K562 (cell line): ENCODE data around the gene ID1. TPM values are rescaled to one million over a fixed set of nuclear protein-coding genes. Genes with fewer than 3 reads are reported as not detected.

ENCODE experiments used
- ATAC-seq: fragments of 200-7000 bp; cut with Tn5 transposase; 3 replicates; pipeline ENCODE4 v1.9.1; 2020; ENCODE audit warnings: moderate library complexity
- BruUV-seq: library from RNA; stranded (reverse); fragments of 400-500 nt; replicated peaks from 2 replicates; lab custom pipeline; 2021; lab: Mats Ljungman, UMichigan
- CTCF ChIA-PET: fragments of 300-600 bp; formaldehyde crosslinking; extraction: SDS; loops from one replicate; lab custom pipeline; 2021; ENCODE audit warnings: low intra/inter-chr PET ratio; lab: Yijun Ruan, JAX
- POLR2A ChIA-PET: fragments of 300-600, 350-650 bp; sonication (Branson Sonifier 250); formaldehyde crosslinking; extraction: SDS; loops from one replicate; lab custom pipeline; 2021; ENCODE audit warnings: antibody characterized with exemption, inconsistent platforms; lab: Yijun Ruan, JAX
- DNase-seq, 4 experiments: peaks; one replicate each; pipeline versions ENCODE4 v3.0.0 to v3.0.0-alpha.2; 2011 to 2018; ENCODE audit warnings: low spot score in 3 of 4, mixed read lengths in 3 of 4; ENCODE audit errors: extremely low read depth in 1 of 4
- FAIRE-seq: peaks from 2 replicates; lab custom pipeline; 2011; peaks lifted over from hg19 to GRCh38; lab: Jason Lieb, UNC
- H2AFZ ChIP-seq: 2 replicates; pipeline ENCODE4 v1.6.0; 2011; ENCODE audit warnings: low read depth, low read length, control low read depth, inconsistent platforms
- H3K27ac ChIP-seq: fragments of 200-600 bp; 3 replicates; pipeline ENCODE4 v1.8.0; 2011; ENCODE audit warnings: low read depth, mild to moderate bottlenecking, control low read depth, inconsistent platforms, low read length, moderate library complexity, mixed read lengths; ENCODE audit errors: extremely low read depth
- H3K27me3 ChIP-seq, 2 experiments: fragments of 300-600 bp in 1 of 2; 2 replicates in 1 of 2; 3 replicates in 1 of 2; pipeline versions ENCODE4 v1.6.0 to v1.8.0; 2011; ENCODE audit warnings: inconsistent platforms in 2 of 2, low read length in 2 of 2, mild to moderate bottlenecking in 1 of 2, mixed read lengths in 1 of 2, moderate library complexity in 1 of 2; ENCODE audit not compliant: control insufficient read depth in 2 of 2, insufficient read depth in 2 of 2
- H3K36me3 ChIP-seq: fragments of 300-600 bp; 3 replicates; pipeline ENCODE4 v1.8.0; 2011; ENCODE audit warnings: mild to moderate bottlenecking, low read length, inconsistent platforms; ENCODE audit not compliant: control insufficient read depth, insufficient read depth
- H3K4me1 ChIP-seq, 2 experiments: fragments of 200-600 bp in 1 of 2; replicated peaks in 1 of 2; 2 replicates in 1 of 2; 3 replicates in 1 of 2; pipeline versions ENCODE4 v1.5.1 to v1.8.0; 2011; ENCODE audit warnings: inconsistent platforms in 2 of 2, low read length in 2 of 2, mild to moderate bottlenecking in 1 of 2, mixed read lengths in 1 of 2, moderate library complexity in 1 of 2; ENCODE audit not compliant: control insufficient read depth in 2 of 2, insufficient read depth in 2 of 2
- H3K4me2 ChIP-seq: 2 replicates; pipeline ENCODE4 v1.6.1; 2011; ENCODE audit warnings: low read length, control low read depth, inconsistent platforms, mixed read lengths; ENCODE audit not compliant: insufficient read depth
- H3K4me3 ChIP-seq: fragments of 200-600 bp; sonication (generic), shearing (Covaris generic); 2 replicates; pipeline ENCODE4 v1.5.1; 2016; ENCODE audit warnings: control low read depth, inconsistent platforms
- H3K79me2 ChIP-seq: fragments of 200-600 bp; 3 replicates; pipeline ENCODE4 v1.8.0; 2011; ENCODE audit warnings: low read length, inconsistent platforms; ENCODE audit not compliant: control insufficient read depth, insufficient read depth
- H3K9ac ChIP-seq, 2 experiments: 2 replicates each; pipeline versions ENCODE4 v1.6.0 to v1.6.1; 2011; ENCODE audit warnings: low read depth in 2 of 2, low read length in 2 of 2, control low read depth in 1 of 2, inconsistent platforms in 1 of 2, mild to moderate bottlenecking in 1 of 2, mixed read lengths in 1 of 2; ENCODE audit not compliant: insufficient read depth in 1 of 2
- H3K9me1 ChIP-seq: one replicate; pipeline ENCODE4 v1.6.0; 2011; ENCODE audit warnings: inconsistent platforms, mild to moderate bottlenecking, low read length, moderate library complexity; ENCODE audit not compliant: control insufficient read depth, insufficient read depth
- H3K9me3 ChIP-seq: replicated peaks from 2 replicates; pipeline ENCODE4 v1.5.1; 2011; ENCODE audit warnings: low read depth, low read length, inconsistent platforms; ENCODE audit not compliant: control insufficient read depth, insufficient read depth
- H4K20me1 ChIP-seq: replicated peaks from 2 replicates; pipeline ENCODE4 v1.6.1; 2011; ENCODE audit warnings: low read length, inconsistent platforms, mixed read lengths; ENCODE audit not compliant: control insufficient read depth, insufficient read depth
- ARID2 ChIP-seq: fragments of 450-650 bp; IDR thresholded peaks from 2 replicates; pipeline ENCODE4 v1.6.1; 2017; ENCODE audit warnings: antibody characterized with exemption, mild to moderate bottlenecking
- KLF13 ChIP-seq: fragments of 450-650 bp; IDR thresholded peaks from 2 replicates; pipeline ENCODE4 v1.6.1; 2016; ENCODE audit warnings: missing genetic modification characterization, low read depth, mild to moderate bottlenecking, missing compliant biosample characterization, moderate library complexity, borderline replicate concordance
- NCOA4 ChIP-seq: fragments of 450-650 bp; IDR thresholded peaks from 2 replicates; pipeline ENCODE4 v1.6.1; 2018; ENCODE audit warnings: mild to moderate bottlenecking; ENCODE audit not compliant: partially characterized antibody
- RBM14 ChIP-seq: fragments of 200-400 bp; formaldehyde crosslinking; IDR thresholded peaks from 2 replicates; pipeline ENCODE4 v1.6.1; 2018; ENCODE audit warnings: low read depth, mild to moderate bottlenecking, low read length, moderate library complexity, borderline replicate concordance; ENCODE audit not compliant: insufficient read depth
- TAF15 ChIP-seq: fragments of 200-400 bp; formaldehyde crosslinking; IDR thresholded peaks from 2 replicates; pipeline ENCODE4 v1.6.1; 2017; ENCODE audit warnings: mild to moderate bottlenecking, low read depth, low read length, moderate library complexity
- TEAD4 ChIP-seq, 2 experiments: sonication (generic) in 1 of 2; formaldehyde crosslinking in 1 of 2; IDR thresholded peaks; 2 replicates each; pipeline versions ENCODE4 v1.6.1 to v1.8.0; 2012 to 2022; ENCODE audit warnings: borderline replicate concordance in 1 of 2, inconsistent platforms in 1 of 2, low read length in 1 of 2, mild to moderate bottlenecking in 1 of 2, missing genetic modification reagents in 1 of 2
- ZFP36 ChIP-seq: fragments of 150-350 bp; IDR thresholded peaks from 2 replicates; pipeline ENCODE4 v1.6.1; 2018; ENCODE audit warnings: low read length, low read depth; ENCODE audit not compliant: partially characterized antibody
- ZNF174 ChIP-seq: fragments of 250-450 bp; sonication (Bioruptor Pico); IDR thresholded peaks from 2 replicates; pipeline ENCODE4 v1.4.0; 2020; ENCODE audit warnings: mild to moderate bottlenecking
- WGBS: fragments of 100-300 bp; shearing (Covaris generic); methylation state at CpG from one replicate; pipeline ENCODE4 v1.1.6; 2016; ENCODE audit warnings: low coverage, mixed read lengths; ENCODE audit not compliant: insufficient coverage; ENCODE audit errors: missing lambda C conversion rate; 5-methylcytosine and 5-hydroxymethylcytosine counted together
- in situ Hi-C: fragments of 300-500 bp; cut with MboI; formaldehyde crosslinking; loops from 4 replicates; pipeline ENCODE4 v1.15.0; 2018; ENCODE audit warnings: inconsistent platforms, mixed read lengths
- intact Hi-C: fragments of 100-400 bp; cut with micrococcal nuclease; formaldehyde crosslinking; loops from 2 replicates; pipeline ENCODE4 v1.14.2; 2022
- polyA plus RNA-seq, 8 experiments: library from polyadenylated mRNA; depleted of rRNA in 4 of 8; stranded (reverse) in 5 of 8; unstranded in 3 of 8; fragments of >200 nt; fragmentation: Nextera tagmentation in 2 of 8; fragmentation: Illumina TruSeq in 1 of 8; extraction: Ambion mirVana in 2 of 8; extraction: Trizol in 1 of 8; gene quantifications; 2 replicates each; pipeline versions ENCODE4 v1.2.1 to v1.2.3, GENCODE V29; 2011 to 2014; ENCODE audit warnings: inconsistent platforms in 1 of 8, missing spikeins in 1 of 8
- total RNA-seq, 7 experiments: library from RNA; depleted of rRNA in 6 of 7; stranded (reverse); fragments of >200 nt in 6 of 7; fragmentation: Illumina TruSeq in 2 of 7; extraction: Trizol in 2 of 7; gene quantifications; 2 replicates each; pipeline versions ENCODE4 v1.2.1 to v1.2.3, GENCODE V29; 2011 to 2021; ENCODE audit warnings: low replicate concordance in 1 of 7
- TF ChIP-seq, protein P1 (sequence below): sonication (generic); formaldehyde crosslinking; IDR thresholded peaks from 2 replicates; pipeline ENCODE4 v1.8.1; 2023; ENCODE audit warnings: mild to moderate bottlenecking, missing genetic modification reagents
- TF ChIP-seq, protein P2 (sequence below): fragments of 450-650 bp; IDR thresholded peaks from one replicate; pipeline ENCODE4 v1.6.1; 2018; ENCODE audit warnings: mild to moderate bottlenecking, moderate library complexity; ENCODE audit not compliant: partially characterized antibody

ID1 gene
- total and polyA plus RNA-seq, 9 of the 15 experiments (the other 6 are each of a cell fraction or from before 2014, with no cell fraction given) = 1.4 to 358 (median 65.0) TPM

DNA sequence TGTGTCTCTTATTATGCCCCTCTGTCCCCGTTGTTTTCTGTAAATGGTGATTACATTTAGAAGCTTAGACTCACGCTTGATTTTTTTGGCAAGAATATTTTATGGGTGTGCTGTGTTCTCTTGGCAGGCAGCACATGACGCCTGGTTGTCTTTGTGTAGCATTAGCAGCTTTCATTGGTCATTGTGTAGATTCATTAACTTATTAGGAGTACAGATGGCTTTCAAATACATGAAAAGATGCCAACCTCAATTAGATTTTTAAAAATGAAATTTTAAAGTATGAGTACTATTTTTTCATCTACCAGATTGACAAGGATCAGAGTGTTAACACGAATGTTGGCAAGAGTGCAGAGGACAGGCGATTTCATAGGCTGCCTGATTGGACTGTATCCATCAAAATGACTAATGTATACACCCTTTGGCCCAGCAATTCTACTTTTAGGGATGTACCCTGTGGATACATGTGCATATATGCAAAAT is 47.9 kb downstream of the ID1 start:
- Histone ChIP-seq H2AFZ (no peak overlapping the region), H3K27ac (no peak overlapping the region), H3K9ac (no peak overlapping the region), H3K36me3 (no peaks in the 10 kb centered on the region), H3K4me3 (no peak overlapping the region), H3K9me1 (no peaks in the 10 kb centered on the region), H3K79me2 (no peaks in the 10 kb centered on the region), H3K4me2 (no peak overlapping the region), H4K20me1 (no peaks in the 10 kb centered on the region), H3K9me3 (no peaks in the 10 kb centered on the region), H3K27me3 (no peaks in the 10 kb centered on the region), H3K4me1 (no peaks in the 10 kb centered on the region; a peak in 1 of 5 replicates)
- no peak for TF ChIP-seq TAF15
- TF ChIP-seq ZNF174 (CRISPR knock-in tag) = no peak
- no peak for TF ChIP-seq KLF13 (tag)
- TF ChIP-seq TEAD4 (IDR thresholded peaks at IDR 0.05; ENCODE audit: low read length) = no peak
- no peak for TF ChIP-seq TEAD4 (CRISPR knock-in tag; IDR thresholded peaks at IDR 0.05; ENCODE audit: borderline replicate concordance)
- TF ChIP-seq, protein P1, sequence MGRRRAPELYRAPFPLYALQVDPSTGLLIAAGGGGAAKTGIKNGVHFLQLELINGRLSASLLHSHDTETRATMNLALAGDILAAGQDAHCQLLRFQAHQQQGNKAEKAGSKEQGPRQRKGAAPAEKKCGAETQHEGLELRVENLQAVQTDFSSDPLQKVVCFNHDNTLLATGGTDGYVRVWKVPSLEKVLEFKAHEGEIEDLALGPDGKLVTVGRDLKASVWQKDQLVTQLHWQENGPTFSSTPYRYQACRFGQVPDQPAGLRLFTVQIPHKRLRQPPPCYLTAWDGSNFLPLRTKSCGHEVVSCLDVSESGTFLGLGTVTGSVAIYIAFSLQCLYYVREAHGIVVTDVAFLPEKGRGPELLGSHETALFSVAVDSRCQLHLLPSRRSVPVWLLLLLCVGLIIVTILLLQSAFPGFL (CRISPR knock-in tag) = no peak
- TF ChIP-seq RBM14 = no peak
- no peak for TF ChIP-seq ARID2
- no peak for TF ChIP-seq ZFP36
- TF ChIP-seq, protein P2, sequence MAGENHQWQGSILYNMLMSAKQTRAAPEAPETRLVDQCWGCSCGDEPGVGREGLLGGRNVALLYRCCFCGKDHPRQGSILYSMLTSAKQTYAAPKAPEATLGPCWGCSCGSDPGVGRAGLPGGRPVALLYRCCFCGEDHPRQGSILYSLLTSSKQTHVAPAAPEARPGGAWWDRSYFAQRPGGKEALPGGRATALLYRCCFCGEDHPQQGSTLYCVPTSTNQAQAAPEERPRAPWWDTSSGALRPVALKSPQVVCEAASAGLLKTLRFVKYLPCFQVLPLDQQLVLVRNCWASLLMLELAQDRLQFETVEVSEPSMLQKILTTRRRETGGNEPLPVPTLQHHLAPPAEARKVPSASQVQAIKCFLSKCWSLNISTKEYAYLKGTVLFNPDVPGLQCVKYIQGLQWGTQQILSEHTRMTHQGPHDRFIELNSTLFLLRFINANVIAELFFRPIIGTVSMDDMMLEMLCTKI = no peak
- no peak for TF ChIP-seq NCOA4
- in situ Hi-C loops = no loop called here
- no TSS peak for BruUV-seq
- DNase-seq = no peak
- FAIRE-seq = no peak
- ChIA-PET CTCF (no interaction called here), POLR2A (interaction anchor here (1.0 to 1.4 kb wide), 2 partner anchors 8 to 9 kb away, joined by 3 to 8 read pairs; no protein-coding TSS in a partner anchor)
- ATAC-seq = no peak
- WGBS = 28% methylated on average over 5 of the region's 5 CpGs
- intact Hi-C loops = no loop called here
